Measurements from ENCODE around the gene LCOR.

Gene LCOR

GRCh38 chr10:97042081-97042480 lies 210.0 kb downstream of the LCOR start:
- no peaks in the 10 kb centered on the region for H3K27me3 Mint-ChIP-seq
- H3K9me3 Mint-ChIP-seq, result no peaks in the 10 kb centered on the region
- H3K4me3 Mint-ChIP-seq, result no peak overlapping the region

GRCh38 chr10:97042716-97043562 lies 210.8 kb downstream of the LCOR start:
- Mint-ChIP-seq H3K36me3 (no peaks in the 10 kb centered on the region), H3K4me1 (peaks cover 7% of the 10 kb centered on the region), H3K9me3 (no peaks in the 10 kb centered on the region), H3K27ac (no peak overlapping the region), H3K27me3 (no peaks in the 10 kb centered on the region), H3K4me3 (no peak overlapping the region)

More at GRCh38 chr10:97042081-97042480, 210.0 kb downstream of the LCOR start:
- Mint-ChIP-seq H3K36me3 (no peaks in the 10 kb centered on the region), H3K4me1 (peaks cover 14% of the 10 kb centered on the region), H3K27ac (no peak overlapping the region)

GRCh38 chr10:97043563-97043855 lies 211.4 kb downstream of the LCOR start:
- no peaks in the 10 kb centered on the region for H3K36me3 Mint-ChIP-seq
- no peaks in the 10 kb centered on the region for H3K27me3 Mint-ChIP-seq
- no peak overlapping the region for H3K27ac Mint-ChIP-seq
- H3K4me1 Mint-ChIP-seq, result peaks cover 1% of the 10 kb centered on the region
- H3K4me3 Mint-ChIP-seq, result no peak overlapping the region
- no peaks in the 10 kb centered on the region for H3K9me3 Mint-ChIP-seq

Measured in activated naive CD4-positive, alpha-beta T cell treated with anti-CD3 and anti-CD28 coated beads, Interleukin-2, amount 50 U/mL, for 24 hours (primary cell).